ENCODE measurements around the gene PRKCZ.

Gene PRKCZ

GRCh38 chr1:2049718-2050431 is at the start of gene PRKCZ:
PRKCZ (plus strand) TSS chr1:2050411; CDS start chr1:2050631, 220 bp downstream.
- no peak for DNase-seq (ENCODE audit: low read depth in 2 of 2)

- no peak for DNase-seq (ENCODE audit: low read depth in 2 of 2)
Observed at GRCh38 chr1:2000432-2000831, 49.8 kb upstream of the PRKCZ start.

GRCh38 chr1:2000850-2001249 is 49.4 kb upstream of the PRKCZ start:
- DNase-seq (ENCODE audit: low read depth in 2 of 2): no peak

- no peak for DNase-seq (ENCODE audit: low read depth in 2 of 2)
Observed at GRCh38 chr1:2001773-2002411, 48.3 kb upstream of the PRKCZ start.

- no peak for DNase-seq (ENCODE audit: low read depth in 2 of 2)
Observed at GRCh38 chr1:2003541-2004131, 46.6 kb upstream of the PRKCZ start, which contains the start of gene CFAP74. CFAP74 (minus strand) TSS chr1:2003786; CDS start chr1:1990956, 12,830 bp downstream.

DNA sequence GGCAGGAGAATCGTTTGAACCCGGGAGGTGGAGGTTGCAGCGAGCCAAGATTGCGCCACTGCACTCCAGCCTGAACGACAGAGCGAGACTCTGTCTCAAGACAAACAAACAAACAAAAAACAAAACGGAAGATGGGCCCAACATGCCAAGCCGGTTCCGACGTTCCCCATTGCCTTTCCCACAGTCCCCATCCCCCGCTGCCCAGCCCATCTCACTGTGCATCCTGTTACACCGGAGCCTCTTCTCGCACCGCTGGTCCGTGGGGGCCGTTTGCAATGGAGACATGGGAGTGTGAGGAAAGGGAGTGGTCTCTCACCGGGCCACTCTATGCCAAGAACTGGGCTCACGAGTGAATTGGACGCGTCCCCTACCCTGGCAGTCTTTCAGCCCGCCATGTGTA is 45.4 kb upstream of the PRKCZ start:
- no peak for DNase-seq (ENCODE audit: low read depth in 2 of 2)

GRCh38 chr1:2009101-2010053 is 40.8 kb upstream of the PRKCZ start:
- DNase-seq (ENCODE audit: low read depth in 2 of 2): no peak

DNA sequence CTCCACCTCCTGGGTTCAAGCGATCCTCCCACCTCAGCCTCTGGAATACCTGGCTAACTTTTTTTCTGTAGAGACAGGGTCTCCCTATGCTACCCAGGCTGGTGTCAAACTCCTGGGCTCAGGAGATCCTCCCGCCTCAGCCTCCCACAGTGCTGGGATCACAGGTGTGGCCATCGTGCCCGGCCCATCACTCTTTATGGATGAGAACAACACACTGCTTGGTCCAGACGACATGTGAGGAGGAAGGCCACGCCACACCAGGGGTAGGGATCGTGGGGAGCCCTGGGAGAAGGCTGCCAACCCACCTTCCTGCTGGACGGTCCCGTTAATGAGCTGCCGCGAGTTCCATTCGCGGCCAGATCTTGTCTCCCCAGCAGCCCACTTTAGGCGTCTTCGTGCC is 36.0 kb upstream of the PRKCZ start:
- no peak for DNase-seq (ENCODE audit: low read depth in 2 of 2)

- DNase-seq (ENCODE audit: low read depth in 2 of 2): no peak
Observed at GRCh38 chr1:2014741-2015735, 35.2 kb upstream of the PRKCZ start.

GRCh38 chr1:2016123-2016522 is 34.1 kb upstream of the PRKCZ start:
- no peak for DNase-seq (ENCODE audit: low read depth in 2 of 2)

- no peak for DNase-seq (ENCODE audit: low read depth in 2 of 2)
Observed at GRCh38 chr1:2018217-2019171, 31.7 kb upstream of the PRKCZ start.

DNA sequence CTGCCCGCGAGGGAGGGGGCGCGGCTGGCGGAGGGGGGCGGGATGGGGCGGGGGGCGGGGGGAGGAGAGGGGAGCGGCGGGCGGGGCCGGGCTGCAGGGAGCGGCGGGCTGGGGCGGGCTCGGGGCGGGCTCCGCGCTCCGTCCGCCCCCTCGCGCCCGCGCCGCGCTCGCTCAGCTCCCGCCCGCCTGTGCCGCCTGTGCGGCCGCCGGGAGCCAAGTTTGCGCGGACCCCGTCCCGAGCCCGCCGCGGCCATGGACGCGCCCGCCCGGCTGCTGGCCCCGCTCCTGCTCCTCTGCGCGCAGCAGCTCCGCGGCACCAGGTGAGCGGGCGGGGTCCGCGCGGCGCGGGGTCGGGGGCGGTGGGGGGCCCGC is 31.1 kb upstream of the PRKCZ start, which contains the start of gene GABRD:
Gene GABRD, plus strand, starts transcription at position 174 of the 372 bp plus-strand sequence. Its CDS starts 79 bp downstream, at position 253.
- DNase-seq (ENCODE audit: low read depth in 2 of 2): no peak

DNA sequence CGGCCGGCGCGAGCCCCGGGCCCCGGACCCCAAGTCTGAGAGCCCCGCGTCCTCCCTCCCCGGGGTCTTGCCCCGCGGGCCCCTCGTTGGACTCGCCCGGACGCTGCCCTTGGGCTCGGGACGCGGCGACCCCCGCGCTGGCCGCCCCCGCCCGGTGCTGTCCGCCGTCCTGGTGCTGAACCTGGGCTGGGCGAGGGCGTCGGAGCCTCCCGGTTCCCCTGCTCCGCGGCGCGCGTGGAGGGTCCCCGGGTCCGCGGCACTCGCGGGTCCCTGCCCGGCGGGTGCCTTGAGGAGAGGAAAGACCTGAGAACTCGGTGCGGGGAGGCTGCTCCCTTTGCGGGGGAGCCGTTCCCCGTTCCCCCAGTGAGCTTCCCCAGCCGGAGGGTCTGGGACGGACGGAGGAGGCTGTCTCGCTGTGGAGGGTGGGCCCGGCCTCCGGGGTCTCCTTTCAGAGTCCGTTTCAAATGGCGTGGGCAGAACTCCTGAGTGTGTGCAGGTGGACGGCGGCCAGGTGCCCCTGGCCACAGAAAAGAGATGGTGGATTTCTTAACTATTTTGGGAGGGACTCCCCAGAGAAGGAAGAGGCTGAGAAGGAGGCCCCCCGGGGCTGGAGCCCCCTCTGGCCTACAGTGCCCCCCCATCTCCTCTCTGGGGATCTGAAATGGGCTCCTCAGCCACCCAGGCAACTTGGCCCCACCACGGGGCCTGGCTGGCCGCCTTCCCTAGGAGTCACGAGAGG is 30.5 kb upstream of the PRKCZ start:
- DNase-seq (ENCODE audit: low read depth in 2 of 2): no peak

DNA sequence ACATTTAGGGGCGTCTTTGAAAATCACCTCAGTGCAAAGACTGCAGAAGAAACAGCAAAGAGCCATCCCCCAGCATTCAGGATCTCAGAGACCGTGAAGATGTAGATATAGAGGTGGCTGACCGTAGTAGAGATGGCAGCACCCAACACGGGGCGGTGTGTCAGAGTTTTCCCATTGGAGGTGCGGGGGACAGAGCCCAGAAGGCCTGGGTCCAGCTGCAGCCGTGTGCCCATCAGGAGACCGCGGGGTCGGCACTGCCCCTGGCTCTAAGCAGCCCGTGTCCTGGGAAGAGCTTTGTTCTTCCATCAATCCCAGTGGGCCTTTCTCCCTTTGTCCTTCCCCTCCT is 29.9 kb upstream of the PRKCZ start:
- DNase-seq (ENCODE audit: low read depth in 2 of 2): no peak

- no peak for DNase-seq (ENCODE audit: low read depth in 2 of 2)
Observed at GRCh38 chr1:2021550-2021949, 28.7 kb upstream of the PRKCZ start.

GRCh38 chr1:2022063-2022770 is 28.0 kb upstream of the PRKCZ start:
- no peak for DNase-seq (ENCODE audit: low read depth in 2 of 2)

DNA sequence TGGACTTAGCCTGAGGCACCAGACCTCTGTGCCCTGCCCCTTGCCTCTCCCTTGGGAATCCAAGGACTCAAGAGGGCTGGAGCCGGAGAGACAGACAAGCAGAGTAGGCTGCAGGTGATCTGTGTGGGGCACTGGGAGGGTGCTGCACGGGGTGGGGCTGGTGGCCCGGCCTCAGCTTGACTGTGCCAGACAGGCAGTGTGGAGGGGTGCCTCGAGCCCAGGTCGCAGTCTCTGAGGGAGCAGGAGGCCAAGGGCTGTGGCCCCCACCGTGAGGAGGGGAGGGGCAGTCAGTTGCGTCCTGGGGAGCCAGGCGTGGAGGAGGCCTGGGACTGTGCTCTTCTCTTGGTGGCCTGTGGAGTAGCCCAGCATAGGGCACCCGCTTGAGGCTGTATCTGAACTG is 27.0 kb upstream of the PRKCZ start:
- DNase-seq (ENCODE audit: low read depth in 2 of 2): no peak

- no peak for DNase-seq (ENCODE audit: low read depth in 2 of 2)
Observed at GRCh38 chr1:2024451-2024850, 25.8 kb upstream of the PRKCZ start.
